Esophagus squamous epithelium (tissue), 5 donors: ENCODE data around the gene ST6GAL1. TPM values are rescaled to one million over a fixed set of nuclear protein-coding genes. Genes with fewer than 3 reads are reported as not detected.

Experiments
- DNase-seq: peaks from one replicate; lab custom pipeline; 2025; lab: John Stamatoyannopoulos, UW
- H3K27ac ChIP-seq, 4 donors: fragments of 200-600 bp; sonication (generic); one replicate each; pipeline ENCODE4 v1.5.1; 2016 to 2019; ENCODE audit warnings: mild to moderate bottlenecking in 1 of 4
- H3K27me3 ChIP-seq, 4 donors: fragments of 200-600 bp; sonication (generic); 1 replicate in 3 of 4; 2 replicates in 1 of 4; pipeline versions ENCODE4 v1.5.1 to v1.6.0; 2017 to 2021; ENCODE audit warnings: antibody characterized with exemption in 1 of 4
- H3K36me3 ChIP-seq, 3 donors: fragments of 200-600 bp; sonication (generic); one replicate each; pipeline ENCODE4 v1.5.1; 2016 to 2019
- H3K4me1 ChIP-seq, 3 donors: fragments of 200-600 bp; sonication (generic); one replicate each; pipeline ENCODE4 v1.5.1; 2017 to 2019
- H3K4me3 ChIP-seq, 4 donors: fragments of 200-600 bp; sonication (generic); 1 replicate in 3 of 4; 2 replicates in 1 of 4; pipeline ENCODE4 v1.5.1; 2016 to 2019; ENCODE audit warnings: mild to moderate bottlenecking in 2 of 4, moderate library complexity in 1 of 4
- H3K9me3 ChIP-seq, 3 donors: fragments of 200-600 bp; sonication (generic); one replicate each; pipeline ENCODE4 v1.5.1; 2016 to 2019
- CTCF ChIP-seq, 6 experiments: fragments of 450-650 bp in 4 of 6; fragments of 200-600 bp in 2 of 6; sonication (generic) in 2 of 6; IDR thresholded peaks; one replicate each; pipeline ENCODE4 v1.5.1; 2016 to 2019; ENCODE audit warnings: antibody characterized with exemption in 6 of 6, mild to moderate bottlenecking in 4 of 6, moderate library complexity in 4 of 6
- POLR2A ChIP-seq, 4 donors: fragments of 450-650 bp; IDR thresholded peaks; one replicate each; pipeline ENCODE4 v1.6.1; 2017; ENCODE audit warnings: antibody characterized with exemption in 4 of 4, mild to moderate bottlenecking in 4 of 4, moderate library complexity in 3 of 4
- WGBS, 2 donors: methylation state at CpG; one replicate each; pipeline ENCODE4 v1.1.5; 2018; 5-methylcytosine and 5-hydroxymethylcytosine counted together
- intact Hi-C: fragments of 100-400 bp; cut with DNase I; formaldehyde crosslinking; loops from one replicate; pipeline ENCODE4 v1.15.0; 2022
- total RNA-seq, 4 donors: library from RNA; depleted of rRNA; stranded (reverse); fragments of >200 nt; gene quantifications; one replicate each; pipeline ENCODE4 v1.1.0, GENCODE V29; 2016
- donor health status: DM: yes; HTN: yes; CAD: no.

Gene ST6GAL1
- total RNA-seq, 4 donors from 2014 or later: 6.0 to 44.2 (median 15.2) TPM

GRCh38 chr3:186895406-186895805 lies 34.9 kb upstream of the ST6GAL1 start:
- intact Hi-C loops: no loop called here
- WGBS, 2 donors: 58 to 66% methylated on average over 3 to 5 of the region's 5 CpGs
- Histone ChIP-seq H3K9me3 (no peaks in the 10 kb centered on the region), H3K36me3 (no peaks in the 10 kb centered on the region), H3K4me3 (no peak overlapping the region), H3K27ac (no peak overlapping the region), H3K4me1 (peaks cover 0 to 9% (median 0%) of the 10 kb centered on the region in 3 donors), H3K27me3 (peaks cover 0 to 75% (median 0%) of the 10 kb centered on the region in 4 donors)
- no peak for DNase-seq
- TF ChIP-seq CTCF (IDR thresholded peaks at IDR 0.05) (no peak), POLR2A (IDR thresholded peaks at IDR 0.05) (no peak)

GRCh38 chr3:186896006-186896405 lies 34.3 kb upstream of the ST6GAL1 start:
- H3K4me1 ChIP-seq: peaks cover 0 to 12% (median under 1%) of the 10 kb centered on the region in 3 donors
- no peak for TF ChIP-seq CTCF (IDR thresholded peaks at IDR 0.05)
- no peak for TF ChIP-seq POLR2A (IDR thresholded peaks at IDR 0.05)
- no peaks in the 10 kb centered on the region for H3K36me3 ChIP-seq
- H3K27ac ChIP-seq: no peak overlapping the region
- H3K4me3 ChIP-seq: no peak overlapping the region
- 80 to 87% methylated on average over 3 of the region's 4 CpGs for WGBS, 2 donors
- no peaks in the 10 kb centered on the region for H3K9me3 ChIP-seq
- peaks cover 0 to 71% (median 0%) of the 10 kb centered on the region in 4 donors for H3K27me3 ChIP-seq
- DNase-seq: no peak
- intact Hi-C loops: no loop called here

- Histone ChIP-seq H3K4me1 (peaks cover 0 to 16% (median 4%) of the 10 kb centered on the region in 3 donors), H3K27me3 (peaks cover 0 to 63% (median 0%) of the 10 kb centered on the region in 4 donors), H3K9me3 (no peaks in the 10 kb centered on the region), H3K4me3 (no peak overlapping the region), H3K36me3 (no peaks in the 10 kb centered on the region), H3K27ac (no peak overlapping the region)
- 76% methylated on average over 4 of the region's 4 CpGs for WGBS, 2 donors
- intact Hi-C loops: no loop called here
- TF ChIP-seq CTCF (IDR thresholded peaks at IDR 0.05) (no peak), POLR2A (IDR thresholded peaks at IDR 0.05) (no peak)
- no peak for DNase-seq
These were observed 33.5 kb upstream of the ST6GAL1 start for GRCh38 chr3:186896875-186897274.

GRCh38 chr3:186901135-186901734 lies 29.1 kb upstream of the ST6GAL1 start:
- Histone ChIP-seq H3K9me3 (no peaks in the 10 kb centered on the region), H3K4me3 (no peak overlapping the region), H3K27me3 (peaks cover 0 to 47% (median 0%) of the 10 kb centered on the region in 4 donors), H3K27ac (no peak overlapping the region), H3K4me1 (peaks cover 0 to 7% (median 4%) of the 10 kb centered on the region in 3 donors), H3K36me3 (no peaks in the 10 kb centered on the region)
- TF ChIP-seq CTCF (IDR thresholded peaks at IDR 0.05): no peak
- no peak for TF ChIP-seq POLR2A (IDR thresholded peaks at IDR 0.05)
- WGBS, 2 donors: 47 to 69% methylated on average over 1 of the region's 1 CpG
- DNase-seq: no peak
- intact Hi-C loops: no loop called here

GRCh38 chr3:186902154-186902553 lies 28.2 kb upstream of the ST6GAL1 start:
- no peak overlapping the region for H3K4me3 ChIP-seq
- H3K36me3 ChIP-seq: no peaks in the 10 kb centered on the region
- no peak overlapping the region for H3K27ac ChIP-seq
- peaks cover 0 to 43% (median 0%) of the 10 kb centered on the region in 4 donors for H3K27me3 ChIP-seq
- intact Hi-C loops: no loop called here
- no peaks in the 10 kb centered on the region for H3K9me3 ChIP-seq
- DNase-seq: no peak
- TF ChIP-seq CTCF (IDR thresholded peaks at IDR 0.05): no peak
- TF ChIP-seq POLR2A (IDR thresholded peaks at IDR 0.05): no peak
- 69 to 77% methylated on average over 3 of the region's 3 CpGs for WGBS, 2 donors
- H3K4me1 ChIP-seq: peaks cover 0 to 7% (median 4%) of the 10 kb centered on the region in 3 donors
